Activated naive CD8-positive, alpha-beta T cell treated with anti-CD3 and anti-CD28 coated beads, Interleukin-2, amount 10 ng/mL, durations not matched to agents 7 days and 5 days (primary cell): Measurements from ENCODE around the gene ZNF786. TPM values are rescaled to one million over a fixed set of nuclear protein-coding genes. Genes with fewer than 3 reads are reported as not detected.
"Not testable (repeated sequence)": the region's sequence is repeated elsewhere in the genome, so short reads cannot be mapped to it uniquely, and the experiment has no call there.

ENCODE experiments used
- ATAC-seq: fragments of 150-1000 bp; cut with Tn5 transposase; one replicate; pipeline ENCODE4 v1.10.0; 2021; ENCODE audit warnings: low read depth, moderate library complexity
- POLR2A ChIA-PET: fragments of 350-600 bp; sonication (Branson Sonifier 250); formaldehyde crosslinking; loops from one replicate; lab custom pipeline; 2021; ENCODE audit warnings: antibody characterized with exemption; lab: Charles Lee
- DNase-seq: peaks from one replicate; pipeline ENCODE4 v3.0.0; 2021
- H3K27ac Mint-ChIP-seq: one replicate; pipeline ENCODE4 v1.8.0; 2022; ENCODE audit warnings: mild to moderate bottlenecking, mixed read lengths
- H3K27me3 Mint-ChIP-seq: one replicate; pipeline ENCODE4 v1.8.0; 2022; ENCODE audit warnings: mild to moderate bottlenecking, moderate library complexity, mixed read lengths
- H3K36me3 Mint-ChIP-seq: one replicate; pipeline ENCODE4 v1.8.0; 2021; ENCODE audit warnings: mild to moderate bottlenecking, mixed read lengths
- H3K4me1 Mint-ChIP-seq: one replicate; pipeline ENCODE4 v1.8.0; 2021; ENCODE audit warnings: mixed read lengths
- H3K4me3 Mint-ChIP-seq: one replicate; pipeline ENCODE4 v1.8.0; 2022; ENCODE audit warnings: mild to moderate bottlenecking, moderate library complexity, mixed read lengths
- H3K9me3 Mint-ChIP-seq: one replicate; pipeline ENCODE4 v1.8.0; 2021; ENCODE audit warnings: mixed read lengths
- total RNA-seq, 2 experiments: library from RNA; stranded (reverse); gene quantifications; one replicate each; pipeline ENCODE4 v1.2.3, GENCODE V29; 2021

The ZNF786 gene
- total RNA-seq, 2 experiments from 2014 or later: 9.5 to 10.3 TPM

GRCh38 chr7:149103424-149103823, 12.9 kb upstream of the ZNF786 start:
- POLR2A ChIA-PET: no interaction called here
- ATAC-seq (no peak), DNase-seq (no peak)
- H3K27me3 Mint-ChIP-seq: peaks cover 1% of the 10 kb centered on the region
- no peaks in the 10 kb centered on the region for H3K9me3 Mint-ChIP-seq
- H3K4me1 Mint-ChIP-seq: no peaks in the 10 kb centered on the region
- H3K27ac Mint-ChIP-seq: no peak overlapping the region
- no peak overlapping the region for H3K4me3 Mint-ChIP-seq
- no peaks in the 10 kb centered on the region for H3K36me3 Mint-ChIP-seq

- H3K9me3 Mint-ChIP-seq: no peaks in the 10 kb centered on the region
- POLR2A ChIA-PET: no interaction called here
- H3K27ac Mint-ChIP-seq: no peak overlapping the region
- H3K27me3 Mint-ChIP-seq: peaks cover 1% of the 10 kb centered on the region
- no peaks in the 10 kb centered on the region for H3K36me3 Mint-ChIP-seq
- H3K4me1 Mint-ChIP-seq: no peaks in the 10 kb centered on the region
- ATAC-seq (no peak), DNase-seq (no peak)
- H3K4me3 Mint-ChIP-seq: no peak overlapping the region
Measured at GRCh38 chr7:149102666-149103065, 12.1 kb upstream of the ZNF786 start.

DNA sequence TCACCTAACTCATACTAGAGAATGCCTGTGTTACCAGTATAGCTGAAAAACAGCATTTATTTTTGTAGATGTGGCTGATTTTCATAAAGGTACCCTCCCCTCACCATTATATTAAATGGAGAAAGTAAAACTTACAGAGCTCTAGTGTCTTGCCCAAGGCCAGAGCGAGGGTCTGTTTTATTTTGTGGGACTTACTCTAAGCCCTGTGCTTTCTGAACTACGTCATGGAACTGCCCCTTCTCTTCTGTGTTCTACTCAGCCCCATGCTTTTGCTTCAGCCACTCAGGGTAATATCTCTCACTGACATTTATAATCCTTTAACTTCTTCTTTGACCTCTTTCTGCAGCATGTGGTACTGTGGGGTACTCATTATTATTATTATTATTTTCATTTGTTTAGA, 10.3 kb upstream of the ZNF786 start:
- Mint-ChIP-seq H3K27me3 (peaks cover 1% of the 10 kb centered on the region), H3K36me3 (no peaks in the 10 kb centered on the region), H3K4me3 (no peak overlapping the region), H3K27ac (no peak overlapping the region), H3K4me1 (no peaks in the 10 kb centered on the region), H3K9me3 (no peaks in the 10 kb centered on the region)
- no peak for ATAC-seq
- POLR2A ChIA-PET: interaction anchor here (0.6 kb wide), 2 partner anchors 27 to 41 kb away, joined by 4 to 8 read pairs; no protein-coding TSS in a partner anchor
- DNase-seq: no peak

DNA sequence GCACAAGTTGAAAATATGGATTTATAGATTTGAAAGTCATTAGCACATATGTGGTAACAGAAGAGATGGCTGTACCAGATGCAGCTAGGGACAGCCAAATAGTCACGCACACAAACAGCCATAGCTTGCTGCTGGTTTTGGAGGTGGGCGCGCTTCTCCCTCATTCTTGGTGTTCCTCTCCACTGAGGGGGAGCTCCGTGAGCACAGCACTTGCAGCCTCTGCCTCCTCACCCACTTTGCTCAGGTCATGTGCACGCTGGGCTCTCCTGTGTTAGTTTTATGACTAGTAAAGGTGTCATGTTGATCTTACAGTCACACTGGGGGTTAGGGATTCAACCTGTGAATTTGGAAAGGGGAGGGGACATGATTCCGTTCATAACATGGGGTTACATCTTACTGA, 8.5 kb upstream of the ZNF786 start:
- Mint-ChIP-seq H3K36me3 (no peaks in the 10 kb centered on the region), H3K27me3 (peaks cover 1% of the 10 kb centered on the region), H3K27ac (no peak overlapping the region), H3K9me3 (no peaks in the 10 kb centered on the region), H3K4me1 (no peaks in the 10 kb centered on the region), H3K4me3 (no peak overlapping the region)
- no peak for DNase-seq
- ATAC-seq: no peak
- POLR2A ChIA-PET: no interaction called here

DNA sequence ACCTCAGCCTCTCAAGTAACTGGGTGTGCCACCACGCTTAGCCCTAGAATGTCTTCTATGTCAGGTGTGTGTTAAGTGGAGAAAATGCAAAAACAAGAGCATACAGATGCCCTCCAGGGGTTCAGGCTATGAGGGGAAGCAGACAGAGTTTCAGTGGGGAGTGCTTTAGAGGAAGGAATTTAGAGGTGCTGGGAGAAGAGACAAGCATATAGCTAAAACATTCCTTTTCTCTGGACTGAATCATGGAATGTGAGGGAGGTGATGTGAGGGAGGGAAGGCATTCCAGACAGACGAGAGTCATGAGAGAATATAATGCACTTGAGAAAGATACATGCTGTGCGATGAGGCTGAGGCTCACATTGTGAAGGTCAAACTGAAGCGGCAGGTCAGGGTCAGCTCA, 6.6 kb upstream of the ZNF786 start:
- ATAC-seq: no peak
- Mint-ChIP-seq H3K36me3 (no peaks in the 10 kb centered on the region), H3K4me3 (no peak overlapping the region), H3K27me3 (peaks cover 1% of the 10 kb centered on the region), H3K9me3 (no peaks in the 10 kb centered on the region), H3K4me1 (no peaks in the 10 kb centered on the region), H3K27ac (no peak overlapping the region)
- POLR2A ChIA-PET: no interaction called here
- DNase-seq: no peak

- ATAC-seq (no peak), DNase-seq (no peak)
- Mint-ChIP-seq H3K4me1 (peaks cover 6% of the 10 kb centered on the region), H3K4me3 (no peak overlapping the region), H3K27ac (no peak overlapping the region), H3K36me3 (no peaks in the 10 kb centered on the region), H3K9me3 (no peaks in the 10 kb centered on the region), H3K27me3 (no peaks in the 10 kb centered on the region)
- POLR2A ChIA-PET: no interaction called here
Measured at GRCh38 chr7:149093228-149093627, 2.7 kb upstream of the ZNF786 start.

- ATAC-seq: not testable (repeated sequence)
- Mint-ChIP-seq H3K27ac (peak overlapping the region; percentile 21), H3K4me3 (peak overlapping the region; percentile 52)
Measured at GRCh38 chr7:149092244-149092643, 1.7 kb upstream of the ZNF786 start.

GRCh38 chr7:149087376-149087775, 3.1 kb downstream of the ZNF786 start:
- POLR2A ChIA-PET: no interaction called here
- no peak for ATAC-seq
- H3K4me3 Mint-ChIP-seq: no peak overlapping the region

More at GRCh38 chr7:149092244-149092643, 1.7 kb upstream of the ZNF786 start:
- H3K4me1 Mint-ChIP-seq, H3K27me3 Mint-ChIP-seq, H3K36me3 Mint-ChIP-seq, DNase-seq, H3K9me3 Mint-ChIP-seq: not testable (repeated sequence)
- POLR2A ChIA-PET: interaction anchor here (0.7 kb wide), 2 partner anchors 33 to 70 kb away, joined by 3 to 7 read pairs; no protein-coding TSS in a partner anchor

DNA sequence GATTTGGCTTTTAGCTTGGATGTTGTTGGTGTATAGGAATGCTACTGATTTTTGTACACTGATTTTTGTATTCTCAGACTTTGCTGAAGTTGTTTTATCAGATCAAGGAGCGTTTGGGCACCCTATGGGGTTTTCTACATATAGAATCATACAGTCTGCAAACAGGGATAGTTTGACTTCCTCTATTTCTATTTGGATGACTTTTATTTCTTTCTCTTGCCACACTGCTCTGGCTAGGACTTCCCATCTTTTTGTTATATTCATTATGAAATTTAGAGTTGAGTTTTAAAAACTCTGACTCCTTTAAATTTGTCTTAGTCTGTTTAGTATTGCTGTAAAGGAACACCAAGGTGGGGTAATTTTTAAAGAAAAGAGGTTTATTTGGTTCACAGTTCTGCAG, 4.7 kb downstream of the ZNF786 start:
- no peaks in the 10 kb centered on the region for H3K27me3 Mint-ChIP-seq
- POLR2A ChIA-PET: interaction anchor here (0.6 to 2.3 kb wide), 2 partner anchors 20 to 88 kb away, joined by 4 to 6 read pairs; no protein-coding TSS in a partner anchor
- ATAC-seq (no peak), DNase-seq (no peak)
- H3K36me3 Mint-ChIP-seq: peaks cover 25% of the 10 kb centered on the region
- peaks cover 4% of the 10 kb centered on the region for H3K4me1 Mint-ChIP-seq
- no peak overlapping the region for H3K4me3 Mint-ChIP-seq
- H3K27ac Mint-ChIP-seq: no peak overlapping the region
- peaks cover 9% of the 10 kb centered on the region for H3K9me3 Mint-ChIP-seq

More at GRCh38 chr7:149087376-149087775, 3.1 kb downstream of the ZNF786 start:
- Mint-ChIP-seq H3K9me3 (peaks cover 9% of the 10 kb centered on the region), H3K27ac (no peak overlapping the region), H3K27me3 (no peaks in the 10 kb centered on the region), H3K4me1 (peaks cover 6% of the 10 kb centered on the region), H3K36me3 (peaks cover 24% of the 10 kb centered on the region)
- DNase-seq: no peak

GRCh38 chr7:149084407-149084806, 6.1 kb downstream of the ZNF786 start:
- H3K36me3 Mint-ChIP-seq: peaks cover 29% of the 10 kb centered on the region
- DNase-seq (no peak), ATAC-seq (no peak)
- no peaks in the 10 kb centered on the region for H3K27me3 Mint-ChIP-seq
- POLR2A ChIA-PET: interaction anchor here (2.3 kb wide), 1 partner anchor 18 kb away, joined by 6 read pairs; no protein-coding TSS in a partner anchor
- H3K27ac Mint-ChIP-seq: no peak overlapping the region
- no peak overlapping the region for H3K4me3 Mint-ChIP-seq
- H3K4me1 Mint-ChIP-seq: peaks cover 2% of the 10 kb centered on the region
- peaks cover 9% of the 10 kb centered on the region for H3K9me3 Mint-ChIP-seq

- H3K27ac Mint-ChIP-seq: no peak overlapping the region
- H3K9me3 Mint-ChIP-seq: peaks cover 9% of the 10 kb centered on the region
- no peaks in the 10 kb centered on the region for H3K27me3 Mint-ChIP-seq
- DNase-seq: peak; percentile 2
- H3K4me1 Mint-ChIP-seq: peaks cover 3% of the 10 kb centered on the region
- H3K36me3 Mint-ChIP-seq: peaks cover 34% of the 10 kb centered on the region
- no peak for ATAC-seq
- POLR2A ChIA-PET: no interaction called here
- no peak overlapping the region for H3K4me3 Mint-ChIP-seq
Measured at GRCh38 chr7:149081914-149082313, 8.6 kb downstream of the ZNF786 start.

DNA sequence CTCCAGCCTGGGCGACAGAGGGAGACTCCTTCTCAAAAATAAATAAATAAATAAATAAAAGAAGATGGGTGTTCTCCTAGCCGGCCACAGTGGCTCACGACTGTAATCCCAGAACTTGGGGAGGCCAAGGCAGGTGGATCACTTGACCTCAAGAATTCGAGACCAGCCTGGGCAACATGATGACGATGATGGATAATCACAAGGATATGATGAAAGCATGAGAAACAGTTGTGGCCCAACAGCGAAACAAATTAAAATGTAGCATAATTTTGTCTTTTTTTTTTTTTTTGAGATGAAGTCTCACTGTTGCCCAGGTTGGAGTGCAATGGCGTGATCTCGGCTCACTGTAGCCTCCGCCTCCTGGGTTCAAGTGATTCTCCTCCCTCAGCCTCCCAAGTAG, 12.9 kb downstream of the ZNF786 start:
- Mint-ChIP-seq H3K4me1 (peaks cover 9% of the 10 kb centered on the region), H3K27ac (no peak overlapping the region), H3K9me3 (no peaks in the 10 kb centered on the region), H3K36me3 (peaks cover 13% of the 10 kb centered on the region), H3K4me3 (no peak overlapping the region), H3K27me3 (no peaks in the 10 kb centered on the region)
- ATAC-seq: no peak
- POLR2A ChIA-PET: no interaction called here
- no peak for DNase-seq

GRCh38 chr7:149075286-149075685, 15.2 kb downstream of the ZNF786 start:
- Mint-ChIP-seq H3K27me3 (no peaks in the 10 kb centered on the region), H3K4me3 (no peak overlapping the region), H3K9me3 (no peaks in the 10 kb centered on the region), H3K27ac (no peak overlapping the region), H3K36me3 (peaks cover 8% of the 10 kb centered on the region), H3K4me1 (peaks cover 8% of the 10 kb centered on the region)
- POLR2A ChIA-PET: no interaction called here
- no peak for ATAC-seq
- DNase-seq: no peak

- POLR2A ChIA-PET: no interaction called here
- Mint-ChIP-seq H3K4me1 (peaks cover 8% of the 10 kb centered on the region), H3K27ac (peak overlapping the region; percentile 26), H3K36me3 (peaks cover 8% of the 10 kb centered on the region), H3K4me3 (no peak overlapping the region), H3K27me3 (no peaks in the 10 kb centered on the region), H3K9me3 (no peaks in the 10 kb centered on the region)
- DNase-seq (no peak), ATAC-seq (no peak)
Measured at GRCh38 chr7:149074116-149074885, 16.2 kb downstream of the ZNF786 start.
